ENCODE results near the gene CD28.
"Not testable (repeated sequence)": the region's sequence is repeated elsewhere in the genome, so short reads cannot be mapped to it uniquely, and the experiment has no call there.

CD28 gene

GRCh38 chr2:203748331-203749126, 42.1 kb downstream of the CD28 start:
- DNase-seq (ENCODE audit: low spot score): no peak

GRCh38 chr2:203750346-203751068, 44.1 kb downstream of the CD28 start:
- DNase-seq (ENCODE audit: low spot score): no peak

GRCh38 chr2:203751685-203752271, 45.3 kb downstream of the CD28 start:
- no peak for DNase-seq (ENCODE audit: low spot score)

- DNase-seq (ENCODE audit: low spot score): no peak
Observed at GRCh38 chr2:203756161-203756560, 49.7 kb downstream of the CD28 start.

- no peak for DNase-seq (ENCODE audit: low spot score)
Observed at GRCh38 chr2:203758841-203759689, 52.6 kb downstream of the CD28 start.

DNA sequence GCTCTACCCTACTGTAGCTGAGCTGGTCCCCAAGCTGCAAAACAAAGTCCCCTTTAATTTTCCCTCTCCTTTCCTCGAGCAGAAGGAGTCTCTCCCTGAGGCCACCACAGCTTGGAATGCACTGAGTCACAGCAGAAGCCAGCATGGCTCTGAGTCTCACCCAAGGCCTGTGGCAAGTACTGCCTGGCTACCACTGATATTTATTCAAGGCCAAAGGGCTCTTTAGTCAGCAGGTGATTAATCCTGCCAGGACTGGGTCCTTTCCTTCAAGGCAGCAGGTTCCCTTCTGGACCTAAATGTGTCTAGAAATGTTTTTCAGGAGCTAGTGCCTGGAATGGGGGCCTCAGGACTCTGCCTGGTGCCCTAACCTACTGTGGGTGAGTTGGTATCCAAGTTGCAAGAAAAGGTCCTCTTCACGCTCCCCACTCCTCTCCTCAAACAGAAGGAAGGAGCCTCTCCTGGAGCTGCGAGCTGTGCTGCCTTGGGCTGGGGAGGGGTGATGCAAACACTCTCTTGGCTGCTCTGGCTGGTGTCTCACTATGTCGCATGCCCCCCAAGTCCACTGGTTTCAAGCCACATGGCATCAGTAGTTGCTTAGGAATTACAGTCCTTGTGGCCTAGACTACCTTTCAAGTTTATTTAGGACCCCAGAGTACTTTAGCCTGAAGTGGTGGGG, 53.4 kb downstream of the CD28 start:
- DNase-seq (ENCODE audit: low spot score): no peak

- DNase-seq (ENCODE audit: low spot score): no peak
Observed at GRCh38 chr2:203761121-203761520, 54.7 kb downstream of the CD28 start.

DNA sequence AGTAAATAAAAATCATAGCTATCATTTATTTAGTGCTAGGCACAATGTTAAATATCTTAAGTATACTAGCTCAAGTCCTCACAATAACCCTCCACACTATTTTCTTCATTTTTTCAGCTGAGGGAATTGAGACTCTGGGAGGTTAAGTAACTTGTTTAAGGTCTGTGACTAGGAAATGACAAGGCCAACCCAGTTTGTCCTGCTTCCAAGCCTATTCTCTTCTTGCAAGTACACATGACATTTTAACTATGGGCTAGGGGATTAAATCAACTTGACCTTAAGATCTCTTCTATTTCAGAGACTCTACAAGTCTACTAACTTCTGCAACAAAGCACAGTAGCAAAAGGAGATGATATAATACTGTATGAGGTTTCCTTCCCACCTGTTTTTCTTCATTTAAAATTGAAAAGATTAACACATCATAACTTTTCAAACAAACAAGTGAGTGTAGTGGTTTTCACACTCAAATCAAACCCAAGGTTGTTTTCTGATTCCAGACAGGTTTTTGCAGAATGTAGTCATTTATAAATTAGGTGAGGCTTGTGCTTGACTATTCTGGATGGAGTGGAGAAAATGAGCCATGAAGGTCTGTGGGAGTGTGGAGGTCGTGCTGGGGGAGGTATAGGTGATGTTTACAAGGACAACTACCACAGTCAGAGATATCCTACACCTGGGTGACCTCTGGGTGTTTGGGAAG, 57.0 kb downstream of the CD28 start:
- DNase-seq (ENCODE audit: low spot score): no peak

GRCh38 chr2:203763938-203764664, 57.7 kb downstream of the CD28 start:
- DNase-seq (ENCODE audit: low spot score): no peak

DNA sequence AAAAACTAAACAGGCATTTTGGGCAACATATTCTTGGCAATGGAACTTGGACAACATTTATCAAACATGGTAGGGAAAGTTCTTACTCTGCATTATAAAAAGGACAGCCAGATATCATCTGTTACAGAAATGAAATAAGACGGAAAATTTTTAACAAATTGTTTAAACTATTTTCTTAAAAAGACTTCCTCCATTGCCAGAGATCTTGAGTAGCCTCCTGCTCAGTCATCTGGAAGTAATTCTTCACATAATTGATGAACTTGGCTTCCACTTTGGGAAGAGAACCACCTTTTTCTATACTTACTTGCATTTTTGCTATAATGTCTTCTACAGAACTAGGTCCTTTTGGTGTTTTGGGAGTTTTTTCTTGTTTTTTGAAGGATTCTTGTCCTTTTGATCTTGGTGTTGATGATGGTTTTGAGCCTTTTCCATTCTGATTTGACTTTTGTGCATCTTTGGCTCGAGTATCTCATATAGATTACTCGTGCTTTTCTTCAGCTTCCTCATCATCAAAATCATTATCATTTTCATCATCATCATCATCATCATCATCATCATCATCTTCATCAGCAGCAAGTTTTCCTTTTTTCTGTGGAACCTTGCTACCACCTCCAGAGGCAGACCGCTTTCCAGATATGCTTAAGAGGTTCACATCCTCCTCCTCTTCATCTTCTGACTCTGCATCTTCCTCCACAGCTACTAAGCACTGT, 66.2 kb downstream of the CD28 start:
- no peak for DNase-seq (ENCODE audit: low spot score)

GRCh38 chr2:203774760-203775159, 68.3 kb downstream of the CD28 start:
- no peak for DNase-seq (ENCODE audit: low spot score)

DNA sequence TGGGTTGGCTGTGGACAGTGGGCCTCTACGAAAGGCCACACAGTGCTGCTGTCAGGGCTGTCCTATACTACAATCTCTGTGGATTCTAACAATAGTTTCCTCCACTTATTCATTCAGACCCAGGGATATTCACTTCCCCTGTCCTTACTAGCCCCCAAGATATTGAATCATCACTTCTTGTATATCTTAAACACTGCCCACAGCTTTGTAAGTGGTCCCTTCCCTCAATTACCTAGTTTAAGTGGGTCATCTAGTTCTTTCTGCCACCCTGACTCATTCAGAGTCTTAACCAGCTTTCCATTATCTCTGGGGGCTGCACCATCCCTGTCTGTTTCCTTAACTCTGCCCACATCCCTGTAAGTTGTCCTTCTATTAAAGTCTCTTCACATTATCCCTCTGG, 69.2 kb downstream of the CD28 start:
- DNase-seq (ENCODE audit: low spot score): no peak

DNA sequence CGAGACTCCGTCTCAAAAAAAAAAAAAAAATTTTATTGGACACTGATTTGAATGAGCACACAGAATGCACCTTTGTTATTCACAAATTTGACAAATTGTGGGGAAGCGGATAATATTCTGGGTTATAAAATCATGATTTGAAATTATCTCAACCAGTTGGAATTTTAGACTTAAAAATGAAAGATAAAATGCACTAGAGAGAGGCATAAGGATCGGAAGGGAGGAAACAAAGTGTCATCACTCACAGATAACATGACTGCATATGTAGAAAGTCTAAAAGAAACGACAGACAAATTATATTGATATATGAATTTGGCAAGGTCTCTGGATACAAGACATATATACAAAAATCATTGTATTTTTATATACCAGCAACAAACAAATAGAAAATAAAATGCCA, 70.6 kb downstream of the CD28 start:
- DNase-seq (ENCODE audit: low spot score): no peak

GRCh38 chr2:203779477-203780073, 73.1 kb downstream of the CD28 start:
- not testable (repeated sequence) for DNase-seq (ENCODE audit: low spot score)

GRCh38 chr2:203780231-203780630, 73.8 kb downstream of the CD28 start:
- no peak for DNase-seq (ENCODE audit: low spot score)

- DNase-seq (ENCODE audit: low spot score): no peak
Observed at GRCh38 chr2:203781151-203781550, 74.7 kb downstream of the CD28 start.

- peak; percentile 60 for DNase-seq (ENCODE audit: low spot score)
Observed at GRCh38 chr2:203782262-203782976, 76.0 kb downstream of the CD28 start.

- no peak for DNase-seq (ENCODE audit: low spot score)
Observed at GRCh38 chr2:203783496-203784203, 77.2 kb downstream of the CD28 start.
